Stimulated activated CD8-positive, alpha-beta memory T cell treated with anti-CD3 and anti-CD28 coated beads, Interleukin-12 subunit alpha, Interleukin-12 subunit beta, amount 100 ng/mL, for 24 hours (primary cell): Measurements from ENCODE around the gene LGALS7B.
"Not testable (repeated sequence)": the region's sequence is repeated elsewhere in the genome, so short reads cannot be mapped to it uniquely, and the experiment has no call there.

ENCODE experiments used
- DNase-seq: peaks from one replicate; pipeline ENCODE4 v3.0.0-alpha.2; 2020; ENCODE audit errors: extremely low read depth

The LGALS7B gene

GRCh38 chr19:38796154-38796553, 7.2 kb downstream of the LGALS7B start:
- DNase-seq = no peak

GRCh38 chr19:38797781-38798180, 8.8 kb downstream of the LGALS7B start:
- DNase-seq = not testable (repeated sequence)

DNA sequence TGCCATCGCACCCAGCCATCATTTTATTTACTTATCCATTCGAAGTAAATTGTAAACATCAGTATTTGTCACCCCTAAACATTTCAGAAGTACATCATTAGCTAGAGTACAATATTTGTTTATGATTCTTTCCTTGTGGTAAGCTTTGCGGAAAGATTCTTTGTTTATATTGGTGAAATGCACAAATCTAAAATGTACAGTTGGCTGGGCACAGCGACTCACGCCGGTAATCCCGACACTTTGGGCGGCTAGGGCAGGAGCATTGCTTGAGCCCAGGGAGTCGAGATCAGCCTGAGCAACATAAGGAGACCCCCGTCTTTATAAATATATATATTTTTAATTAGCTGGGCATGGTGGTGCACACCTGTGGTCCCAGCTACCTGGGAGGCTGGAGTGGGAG, 10.1 kb downstream of the LGALS7B start:
- DNase-seq = no peak

DNA sequence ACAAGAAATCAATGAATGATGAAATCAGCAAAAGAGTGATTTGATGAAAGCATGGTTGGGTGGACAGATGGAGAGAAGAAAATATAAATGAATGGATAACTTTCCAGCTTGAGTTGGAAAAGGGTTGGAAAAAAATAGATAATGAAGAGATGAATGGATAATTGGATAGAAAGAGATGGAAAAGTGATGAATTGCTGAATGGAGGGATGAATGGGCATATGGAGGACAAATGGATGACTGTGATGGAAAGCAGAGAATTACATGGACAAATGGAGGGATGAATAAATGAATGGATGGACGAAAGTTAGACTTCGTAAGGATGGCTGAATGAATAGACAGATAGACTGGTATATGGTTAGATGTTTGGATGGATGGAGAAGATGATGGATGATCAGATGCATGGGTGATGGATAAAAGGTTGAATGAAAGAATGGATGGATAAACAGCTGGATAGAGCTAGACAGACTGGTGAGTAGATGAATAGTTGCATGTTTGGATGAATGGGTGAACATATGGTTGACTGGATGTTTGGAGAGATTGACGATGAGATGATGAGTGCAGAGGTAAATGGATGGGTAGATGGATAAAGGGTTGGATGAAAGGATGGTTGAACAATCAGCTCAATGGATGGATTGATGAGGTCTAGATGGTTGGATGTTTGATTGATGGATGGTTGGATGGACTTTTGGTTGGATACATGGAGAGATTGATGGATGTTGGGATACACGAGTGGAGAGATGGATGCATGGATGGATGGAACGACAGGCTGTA, 11.8 kb downstream of the LGALS7B start:
- DNase-seq = no peak

GRCh38 chr19:38801359-38802095, 12.5 kb downstream of the LGALS7B start:
- DNase-seq = no peak

DNA sequence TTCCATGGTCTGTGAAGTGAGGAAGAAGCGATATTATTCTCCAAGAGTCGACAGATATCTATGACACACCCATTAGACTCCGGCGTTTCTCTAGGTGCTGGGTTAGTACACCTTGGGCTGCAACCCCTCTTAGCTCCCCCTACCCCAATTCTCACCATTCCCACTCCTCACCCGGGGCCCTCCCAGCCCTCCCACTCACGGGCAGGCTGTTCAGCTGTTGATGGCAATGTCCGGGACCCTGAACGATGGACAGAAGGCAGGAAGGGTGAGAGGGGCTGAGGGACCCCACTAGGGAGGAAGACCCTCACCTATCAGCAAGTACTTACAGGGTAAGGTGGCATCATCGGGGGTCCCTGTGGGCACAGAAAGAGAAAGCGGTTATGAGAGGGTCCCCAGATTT, 14.5 kb downstream of the LGALS7B start:
- no peak for DNase-seq

DNA sequence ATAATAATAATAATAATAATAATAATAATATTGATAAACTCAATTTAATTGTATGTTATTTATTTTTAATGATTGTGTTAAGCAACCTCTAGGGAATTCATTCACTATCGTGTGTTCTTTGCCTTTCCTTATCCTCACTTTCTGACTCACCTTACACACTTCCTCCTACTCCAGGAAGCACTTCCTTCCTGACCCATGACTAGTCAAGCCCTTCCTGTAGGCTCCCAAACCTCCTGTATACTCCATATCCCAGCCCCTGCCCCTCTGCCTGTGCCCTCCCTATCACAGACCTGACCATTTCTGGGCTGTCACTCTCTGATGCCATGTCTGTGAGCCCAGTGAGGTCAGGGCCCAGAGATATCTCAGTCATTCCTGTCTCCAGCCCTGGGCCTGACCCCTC, 16.2 kb downstream of the LGALS7B start:
- DNase-seq = no peak

GRCh38 chr19:38806371-38806770, 17.4 kb downstream of the LGALS7B start:
- no peak for DNase-seq

GRCh38 chr19:38807374-38808098, 18.5 kb downstream of the LGALS7B start:
- not testable (repeated sequence) for DNase-seq

DNA sequence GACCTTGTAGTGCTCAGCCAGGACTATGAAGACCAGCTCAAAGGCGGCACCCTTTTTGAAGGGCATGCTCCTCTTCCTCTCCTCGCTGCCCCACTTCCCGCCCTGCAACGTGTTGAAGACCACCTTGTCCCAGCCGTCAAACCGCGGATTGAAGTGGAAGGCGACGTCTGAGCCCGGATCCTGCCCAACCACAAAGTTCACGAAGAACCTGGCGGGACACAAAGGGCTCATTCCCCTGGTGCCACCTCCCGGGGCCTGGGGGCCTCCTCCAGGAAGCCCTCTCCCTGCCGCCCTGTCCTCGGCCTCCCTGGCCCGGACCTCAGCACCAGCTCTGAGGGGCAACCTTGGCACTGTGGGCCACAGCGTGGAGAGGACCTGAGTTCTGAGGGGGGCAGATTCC, 19.7 kb downstream of the LGALS7B start:
- DNase-seq = no peak

GRCh38 chr19:38809592-38810252, 20.7 kb downstream of the LGALS7B start:
- DNase-seq = no peak

DNA sequence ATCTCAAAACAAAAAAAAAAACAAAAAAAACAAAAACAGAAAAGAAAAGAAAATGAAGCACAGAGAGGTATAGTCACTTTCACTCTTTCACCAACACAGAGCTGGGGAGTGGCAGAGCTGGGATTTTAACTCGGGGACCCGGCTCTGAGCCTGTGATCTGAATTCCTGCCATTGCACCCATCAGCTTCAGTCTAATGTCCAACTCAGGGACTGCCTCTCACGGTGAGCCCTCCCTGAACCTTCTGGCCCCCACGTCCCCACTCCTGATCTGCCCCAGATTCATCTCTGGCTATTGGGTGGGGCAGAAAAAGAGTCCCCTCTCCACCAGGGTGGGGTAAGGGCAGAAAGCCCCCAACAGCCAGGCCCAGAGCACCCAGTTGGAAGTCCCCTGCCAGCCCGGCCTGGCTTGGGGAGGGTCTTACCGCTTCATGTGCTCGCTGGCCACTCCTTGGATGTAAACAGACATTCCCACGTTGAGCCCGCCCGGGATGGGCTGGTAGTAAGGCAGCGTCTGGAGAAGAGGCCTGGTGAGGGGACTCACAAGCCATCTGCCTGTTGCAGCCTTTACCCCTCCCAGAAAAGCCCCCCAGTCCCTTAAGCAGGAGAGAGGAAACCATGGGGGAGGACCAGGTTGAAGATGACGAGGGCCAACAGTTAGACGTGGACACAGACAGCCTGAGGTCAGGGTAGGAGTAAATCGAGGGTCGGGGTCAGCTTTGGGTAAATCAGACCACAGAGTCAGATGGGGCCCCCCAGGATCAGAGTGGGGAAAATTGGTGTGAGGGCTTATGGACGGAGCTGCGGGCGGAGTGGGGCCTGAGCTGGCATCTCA, 23.2 kb downstream of the LGALS7B start:
- DNase-seq = no peak

DNA sequence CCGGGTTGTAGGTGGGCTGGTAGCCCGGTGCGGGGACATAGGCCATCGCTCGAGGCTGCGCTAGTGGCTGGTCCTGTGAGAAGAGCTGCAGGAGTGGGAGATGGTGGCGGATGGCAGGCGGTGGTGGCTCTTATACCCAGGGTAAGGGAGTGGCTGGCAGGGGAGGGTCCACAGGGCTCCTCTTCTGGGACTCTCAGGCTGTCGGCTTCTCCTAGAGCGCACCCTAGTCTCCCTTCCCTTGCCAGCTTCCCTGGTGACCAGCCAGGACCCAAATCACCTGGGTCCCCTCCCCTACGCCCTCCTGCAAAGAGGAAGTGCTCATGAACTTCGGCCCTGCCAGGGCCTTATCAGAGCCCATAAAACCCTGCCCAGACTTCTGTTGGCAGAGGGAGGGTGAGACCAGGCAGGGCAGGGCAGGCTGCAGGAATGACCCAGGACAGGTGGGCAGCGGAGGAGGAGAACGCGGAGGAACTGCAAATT, 23.9 kb downstream of the LGALS7B start, which contains the start of gene LGALS4:
Gene LGALS4 (minus strand): TSS at position 105 of the 480 bp plus-strand sequence. CDS start 59 bp downstream, at position 46.
- no peak for DNase-seq

- DNase-seq = no peak
Observed at GRCh38 chr19:38813323-38813722, 24.3 kb downstream of the LGALS7B start.

DNA sequence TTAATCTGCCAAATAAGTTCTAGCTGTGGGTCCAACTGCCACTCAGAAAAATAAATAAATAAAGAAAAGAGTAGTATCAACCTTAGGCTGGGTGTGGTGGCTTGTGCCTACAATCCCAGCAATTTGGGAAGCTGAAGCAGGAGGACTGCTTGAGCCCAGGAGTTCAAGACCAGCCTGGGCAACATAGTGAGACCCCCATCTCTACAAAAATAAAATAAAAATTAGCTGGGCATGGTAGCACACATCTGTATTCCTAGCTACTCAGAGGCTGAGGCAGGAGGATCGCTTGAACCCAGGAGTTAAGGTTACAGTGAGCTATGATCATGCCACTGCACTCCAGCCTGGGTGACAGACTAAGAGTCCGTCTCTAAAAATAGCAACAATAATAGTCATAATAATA, 24.9 kb downstream of the LGALS7B start:
- not testable (repeated sequence) for DNase-seq

DNA sequence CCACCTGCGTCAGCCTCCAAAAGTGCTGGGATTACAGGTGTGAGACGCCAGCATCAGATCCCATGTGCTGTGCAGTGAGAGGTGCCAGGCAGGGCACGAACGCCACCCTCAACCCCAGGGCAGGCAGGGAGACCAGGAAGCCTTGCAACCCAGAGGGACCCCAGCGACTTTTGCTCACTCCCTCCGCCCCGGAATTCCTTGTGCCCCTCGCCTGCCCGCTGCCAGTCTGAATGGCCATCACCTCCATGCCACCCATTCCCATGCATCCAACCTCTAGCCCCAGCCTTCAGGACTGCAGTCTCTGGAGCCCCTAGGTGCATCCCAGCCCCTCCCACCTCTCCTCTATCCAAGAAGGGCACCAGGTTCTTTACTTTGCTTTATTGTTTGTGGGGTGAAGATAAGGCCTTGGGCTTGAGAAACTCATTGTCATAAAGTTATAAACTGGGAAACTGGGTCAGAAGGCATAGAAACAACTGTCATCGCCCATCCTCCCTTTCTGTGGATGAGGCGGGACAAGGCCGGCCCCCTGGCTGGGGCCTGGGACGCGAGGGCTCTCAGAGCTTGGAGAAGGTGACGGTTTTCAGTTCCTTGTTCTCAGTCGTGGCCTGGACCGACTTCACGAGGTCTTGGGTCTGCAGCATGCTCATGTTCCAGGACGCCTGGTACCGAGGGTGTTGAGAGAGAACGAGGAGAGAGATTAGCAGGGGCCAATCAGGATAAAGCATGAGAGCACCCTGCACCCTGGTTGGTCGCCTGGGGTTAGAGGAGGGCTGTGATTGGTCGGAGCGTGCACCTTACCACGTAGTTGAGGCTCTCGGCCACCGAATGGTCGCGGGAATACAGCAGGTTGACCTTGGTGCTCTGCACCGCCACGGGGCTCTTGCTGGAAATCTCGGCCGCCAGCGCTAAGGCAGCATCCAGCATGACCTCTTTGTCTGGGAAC, 26.3 kb downstream of the LGALS7B start:
- no peak for DNase-seq

- no peak for DNase-seq
Observed at GRCh38 chr19:38816131-38816750, 27.2 kb downstream of the LGALS7B start.

DNA sequence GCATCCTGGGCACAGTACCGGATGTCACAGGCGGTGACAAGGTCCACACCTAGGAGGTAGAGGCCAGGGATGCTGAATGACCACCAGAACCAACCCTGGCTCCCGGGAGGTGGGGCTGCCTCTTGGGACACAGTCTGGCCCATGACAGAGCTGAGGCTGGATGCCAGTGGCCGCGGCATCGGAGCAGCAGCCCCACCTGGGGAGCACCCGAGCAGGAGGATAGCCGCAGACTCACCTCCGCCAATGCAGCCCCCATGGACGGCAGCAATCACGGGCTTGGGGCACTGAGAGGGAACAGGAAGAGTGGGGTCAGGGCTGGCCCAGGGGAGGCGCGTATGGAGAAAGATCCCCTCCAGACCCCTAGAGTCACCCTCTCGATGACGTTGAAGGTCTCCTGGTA, 28.1 kb downstream of the LGALS7B start:
- no peak for DNase-seq

DNA sequence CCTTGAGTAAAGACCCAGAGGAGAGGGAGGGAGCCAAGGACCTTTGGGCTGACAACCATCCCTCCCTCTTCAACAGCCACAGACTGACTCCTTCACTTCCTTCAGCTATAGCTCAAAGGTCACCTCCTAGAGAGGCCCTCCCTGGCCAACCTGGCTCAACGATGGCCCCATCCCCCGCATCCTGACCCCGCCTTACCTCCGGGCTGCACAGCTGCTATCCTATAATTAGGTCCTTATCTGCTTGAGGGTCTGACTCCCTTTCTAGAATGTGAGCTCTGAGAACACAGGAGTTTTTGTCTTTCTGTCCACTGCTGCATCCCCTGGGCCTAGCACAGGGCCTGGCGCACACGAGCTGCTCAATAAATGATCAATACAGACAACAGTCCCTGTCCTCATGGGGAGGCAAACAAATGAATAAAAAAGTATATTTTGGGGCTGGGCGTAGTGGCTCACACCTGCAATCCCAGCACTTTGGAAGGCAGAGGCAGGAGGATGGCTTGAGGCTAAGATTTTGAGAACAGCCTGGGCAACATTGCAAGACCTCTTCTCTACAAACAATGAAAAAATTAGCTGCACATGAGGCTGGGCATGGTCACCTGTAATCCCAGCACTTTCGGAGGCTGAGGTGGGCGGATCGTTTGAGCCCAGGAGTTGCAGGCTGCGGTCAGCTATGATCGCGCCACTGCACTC, 30.4 kb downstream of the LGALS7B start:
- DNase-seq = no peak
